SK-N-SH (cell line): ENCODE data around the gene FLRT2. TPM values are rescaled to one million over a fixed set of nuclear protein-coding genes. Genes with fewer than 3 reads are reported as not detected.

Experiments used
- CTCF ChIA-PET: fragments of 300-600, 350-600 bp; formaldehyde crosslinking; extraction: SDS; loops from one replicate; lab custom pipeline; 2021; lab: Yijun Ruan, JAX
- POLR2A ChIA-PET: fragments of 350-600 bp; sonication (Branson Sonifier 250); formaldehyde crosslinking; extraction: SDS; loops from one replicate; lab custom pipeline; 2020; ENCODE audit warnings: antibody characterized with exemption, inconsistent platforms; lab: Yijun Ruan, JAX
- DNase-seq: peaks from one replicate; pipeline ENCODE4 v3.0.0; 2012
- H2AFZ ChIP-seq: fragments of 200-600 bp; sonication (generic); 2 replicates; pipeline ENCODE4 v1.8.1; 2016; ENCODE audit warnings: antibody characterized with exemption, mild to moderate bottlenecking, low read depth
- H3F3A ChIP-seq: fragments of 200-600 bp; sonication (generic); replicated peaks from 2 replicates; pipeline ENCODE3; 2016; ENCODE audit warnings: antibody characterized with exemption, mild to moderate bottlenecking; ENCODE audit not compliant: insufficient read depth
- H3K27ac ChIP-seq, 2 experiments: fragments of 200-500 bp in 1 of 2; fragments of 200-600 bp in 1 of 2; sonication (Bioruptor generic) in 1 of 2; sonication (generic), shearing (Covaris generic) in 1 of 2; 2 replicates each; pipeline versions ENCODE4 v1.5.1 to v1.6.1; 2014 to 2016; ENCODE audit warnings: low read depth in 2 of 2, inconsistent platforms in 1 of 2, low read length in 1 of 2, mild to moderate bottlenecking in 1 of 2, mixed read lengths in 1 of 2
- H3K27me3 ChIP-seq: fragments of 200-600 bp; sonication (generic), shearing (Covaris generic); 2 replicates; pipeline ENCODE4 v1.6.1; 2016; ENCODE audit warnings: mixed run types; ENCODE audit not compliant: insufficient read depth
- H3K36me3 ChIP-seq, 2 experiments: fragments of 200-500 bp in 1 of 2; fragments of 200-600 bp in 1 of 2; sonication (Bioruptor generic) in 1 of 2; sonication (generic) in 1 of 2; replicated peaks in 1 of 2; 2 replicates each; pipeline versions ENCODE3 to v1.5.1; 2014 to 2016; ENCODE audit warnings: low read length in 1 of 2, mild to moderate bottlenecking in 1 of 2; ENCODE audit not compliant: insufficient read depth in 2 of 2, control insufficient read depth in 1 of 2
- H3K4me1 ChIP-seq, 2 experiments: fragments of 200-500 bp in 1 of 2; fragments of 200-600 bp in 1 of 2; sonication (Bioruptor generic) in 1 of 2; sonication (generic), shearing (Covaris generic) in 1 of 2; 2 replicates each; pipeline versions ENCODE4 v1.5.1 to v1.6.1; 2014 to 2016; ENCODE audit warnings: low read depth in 1 of 2, low read length in 1 of 2, mixed run types in 1 of 2; ENCODE audit not compliant: insufficient read depth in 2 of 2, control insufficient read depth in 1 of 2
- H3K4me2 ChIP-seq: fragments of 200-600 bp; sonication (generic), shearing (Covaris generic); 2 replicates; pipeline ENCODE4 v1.6.1; 2017; ENCODE audit warnings: mixed run types
- H3K4me3 ChIP-seq, 2 experiments: fragments of 200-500 bp in 1 of 2; fragments of 200-600 bp in 1 of 2; sonication (Bioruptor generic) in 1 of 2; sonication (generic), shearing (Covaris generic) in 1 of 2; 2 replicates each; pipeline versions ENCODE4 v1.5.1 to v1.8.1; 2014 to 2016; ENCODE audit warnings: low read depth in 2 of 2, inconsistent platforms in 1 of 2, low read length in 1 of 2, mild to moderate bottlenecking in 1 of 2, mixed read lengths in 1 of 2, moderate library complexity in 1 of 2
- H3K79me2 ChIP-seq: fragments of 200-600 bp; sonication (generic); 2 replicates; pipeline ENCODE4 v1.8.1; 2017; ENCODE audit warnings: mild to moderate bottlenecking; ENCODE audit not compliant: insufficient read depth
- H3K9ac ChIP-seq: fragments of 200-600 bp; sonication (generic); 2 replicates; pipeline ENCODE4 v1.6.1; 2017; ENCODE audit warnings: mixed run types
- H3K9me2 ChIP-seq: fragments of 200-600 bp; sonication (generic); 2 replicates; pipeline ENCODE4 v1.6.1; 2017; ENCODE audit warnings: mixed run types
- H3K9me3 ChIP-seq: fragments of 200-600 bp; sonication (generic); 2 replicates; pipeline ENCODE4 v1.6.1; 2017; ENCODE audit warnings: mixed run types, mild to moderate bottlenecking, moderate library complexity
- H4K20me1 ChIP-seq: fragments of 200-600 bp; sonication (generic); 2 replicates; pipeline ENCODE4 v1.6.1; 2017; ENCODE audit warnings: mild to moderate bottlenecking, mixed run types; ENCODE audit not compliant: insufficient read depth
- EP300 ChIP-seq, 2 experiments: IDR thresholded peaks; 2 replicates each; pipeline versions ENCODE4 v1.4.0 to v1.6.1; 2012; ENCODE audit warnings: borderline replicate concordance in 1 of 2, low read depth in 1 of 2, low read length in 1 of 2
- IRF3 ChIP-seq: fragments of 150-350 bp; IDR thresholded peaks from 2 replicates; pipeline ENCODE4 v1.6.1; 2016; ENCODE audit warnings: mild to moderate bottlenecking, low read depth, low read length
- JUND ChIP-seq: IDR thresholded peaks from 2 replicates; pipeline ENCODE4 v1.4.0; 2012
- MAX ChIP-seq: IDR thresholded peaks from 2 replicates; pipeline ENCODE4 v1.4.0; 2012; ENCODE audit warnings: low read depth
- MEF2A ChIP-seq: IDR thresholded peaks from 2 replicates; pipeline ENCODE4 v1.4.0; 2012; ENCODE audit warnings: low read depth, borderline replicate concordance
- NFIC ChIP-seq: IDR thresholded peaks from 2 replicates; pipeline ENCODE4 v1.4.0; 2012; ENCODE audit warnings: borderline replicate concordance
- NRF1 ChIP-seq: IDR thresholded peaks from 2 replicates; pipeline ENCODE4 v1.6.1; 2012; ENCODE audit warnings: low read depth, mild to moderate bottlenecking, low read length
- PBX3 ChIP-seq: IDR thresholded peaks from 2 replicates; pipeline ENCODE4; 2012
- POLR2AphosphoS5 ChIP-seq: IDR thresholded peaks from 2 replicates; pipeline ENCODE4 v1.6.1; 2012; ENCODE audit warnings: low read depth, low read length
- RAD21 ChIP-seq: IDR thresholded peaks from 2 replicates; pipeline ENCODE4 v1.6.1; 2012; ENCODE audit warnings: mild to moderate bottlenecking, low read length
- REST ChIP-seq: IDR thresholded peaks from 2 replicates; pipeline ENCODE4 v1.6.1; 2012; ENCODE audit warnings: mild to moderate bottlenecking, low read depth, low read length, moderate library complexity
- SIN3A ChIP-seq: IDR thresholded peaks from 2 replicates; pipeline ENCODE4 v1.6.1; 2012; ENCODE audit warnings: low read depth, mild to moderate bottlenecking, low read length, moderate library complexity, borderline replicate concordance
- SMC3 ChIP-seq: IDR thresholded peaks from 2 replicates; pipeline ENCODE4 v1.6.1; 2012; ENCODE audit warnings: low read depth, low read length, improper control_type of control experiment
- TCF12 ChIP-seq: IDR thresholded peaks from 2 replicates; pipeline ENCODE4 v1.4.0; 2012
- USF2 ChIP-seq: fragments of 150-350 bp; IDR thresholded peaks from 2 replicates; pipeline ENCODE4 v1.6.1; 2017; ENCODE audit warnings: antibody characterized with exemption, low read length, low read depth, borderline replicate concordance
- YY1 ChIP-seq: IDR thresholded peaks from 2 replicates; pipeline ENCODE4 v1.4.0; 2012; ENCODE audit warnings: low read depth, mild to moderate bottlenecking
- WGBS: methylation state at CpG from one replicate; pipeline ENCODE4 v1.1.6; 2017; ENCODE audit warnings: low lambda C conversion rate; 5-methylcytosine and 5-hydroxymethylcytosine counted together
- polyA plus RNA-seq, 3 experiments: library from polyadenylated mRNA; depleted of rRNA; stranded (reverse); fragments of >200 nt; gene quantifications; 2 replicates each; pipeline ENCODE4 v1.2.3, GENCODE V29; 2012

Gene FLRT2
- polyA plus RNA-seq, 1 of the 3 experiments (the other 2 are of a cell fraction) = 10.8 TPM

GRCh38 chr14:85622986-85623685, 93.2 kb downstream of the FLRT2 start:
- POLR2A ChIA-PET = no interaction called here
- WGBS = 86% methylated on average over 26 of the region's 27 CpGs
- TF ChIP-seq MAX = no peak
- no peak for TF ChIP-seq POLR2AphosphoS5
- TF ChIP-seq JUND = no peak
- TF ChIP-seq YY1 = no peak
- no peak for TF ChIP-seq NRF1
- no peak for TF ChIP-seq SIN3A
- TF ChIP-seq IRF3 = no peak
- no peak for TF ChIP-seq TCF12
- TF ChIP-seq RAD21 = no peak
- no peak for TF ChIP-seq MEF2A
- TF ChIP-seq EP300 (IDR thresholded peaks at IDR 0.05; ENCODE audit: borderline replicate concordance in 1 of 2, low read depth in 1 of 2, low read length in 1 of 2) = no peak
- TF ChIP-seq SMC3 = no peak
- TF ChIP-seq USF2 = no peak
- TF ChIP-seq PBX3 = no peak
- no peak for TF ChIP-seq REST
- TF ChIP-seq NFIC = no peak
- TF ChIP-seq, all 33 proteins: peak for 0
- Histone ChIP-seq H3K4me1 (peaks cover 0 to under 1% of the 10 kb centered on the region in 2 experiments; a peak in 1 of 4 replicates), H3K36me3 (peaks cover 19 to 28% of the 10 kb centered on the region in 2 experiments), H4K20me1 (no peaks in the 10 kb centered on the region), H3K79me2 (no peaks in the 10 kb centered on the region), H3K4me3 (no peak overlapping the region), H3F3A (no peaks in the 10 kb centered on the region), H3K4me2 (no peak overlapping the region), H3K9me2 (no peaks in the 10 kb centered on the region), H3K9me3 (no peaks in the 10 kb centered on the region), H2AFZ (no peak overlapping the region), H3K27ac (no peak overlapping the region), H3K9ac (no peak overlapping the region), H3K27me3 (no peaks in the 10 kb centered on the region)
- CTCF ChIA-PET = interaction anchor here (0.7 kb wide), 1 partner anchor 1196 kb away, joined by 6 read pairs; no protein-coding TSS in a partner anchor
- DNase-seq = no peak
